T47D (cell line): ENCODE measurements around the gene VPS18.

Experiments
- DNase-seq, 2 experiments: peaks; one replicate each; pipeline versions ENCODE4 v3.0.0 to v3.0.0-alpha.2; 2011 to 2012; ENCODE audit warnings: low read depth in 1 of 2, low spot score in 1 of 2
- JUND ChIP-seq: IDR thresholded peaks from 2 replicates; pipeline ENCODE4 v1.6.1; 2012; ENCODE audit warnings: low read depth
- in situ Hi-C: cut with HindIII; loops from 2 replicates; pipeline ENCODE4 v1.10.0; 2016; ENCODE audit warnings: low sequenced_read_pairs, low pct_unique_long_range_greater_than_20kb

Gene VPS18

GRCh38 chr15:40909662-40910630 lies 15.7 kb downstream of the VPS18 start:
- no peak for DNase-seq
- in situ Hi-C loops: no loop called here
- TF ChIP-seq JUND: no peak

GRCh38 chr15:40911141-40911540 lies 16.9 kb downstream of the VPS18 start:
- in situ Hi-C loops: no loop called here
- TF ChIP-seq JUND: no peak
- DNase-seq: no peak

GRCh38 chr15:40911693-40912092 lies 17.4 kb downstream of the VPS18 start:
- TF ChIP-seq JUND: no peak
- no peak for DNase-seq
- in situ Hi-C loops: no loop called here

- DNase-seq: no peak
- no peak for TF ChIP-seq JUND
- in situ Hi-C loops: no loop called here
Measured at GRCh38 chr15:40912478-40912877, 18.2 kb downstream of the VPS18 start.

GRCh38 chr15:40914013-40914412 lies 19.8 kb downstream of the VPS18 start:
- in situ Hi-C loops: no loop called here
- no peak for DNase-seq
- TF ChIP-seq JUND: no peak

GRCh38 chr15:40914486-40914885 lies 20.2 kb downstream of the VPS18 start:
- no peak for TF ChIP-seq JUND
- DNase-seq: no peak
- in situ Hi-C loops: no loop called here

- in situ Hi-C loops: no loop called here
- no peak for TF ChIP-seq JUND
- no peak for DNase-seq
Measured at GRCh38 chr15:40915116-40915661, 20.9 kb downstream of the VPS18 start.

- in situ Hi-C loops: no loop called here
Measured at GRCh38 chr15:40915679-40916078, 21.4 kb downstream of the VPS18 start.

GRCh38 chr15:40917585-40917984 lies 23.3 kb downstream of the VPS18 start:
- DNase-seq: no peak
- in situ Hi-C loops: no loop called here
- no peak for TF ChIP-seq JUND

More at GRCh38 chr15:40915679-40916078, 21.4 kb downstream of the VPS18 start:
- no peak for TF ChIP-seq JUND
- no peak for DNase-seq

- in situ Hi-C loops: no loop called here
- no peak for DNase-seq
- TF ChIP-seq JUND: no peak
Measured at GRCh38 chr15:40918146-40918798, 24.0 kb downstream of the VPS18 start.

- in situ Hi-C loops: no loop called here
- TF ChIP-seq JUND: no peak
- DNase-seq: no peak
Measured at GRCh38 chr15:40918799-40919392, 24.6 kb downstream of the VPS18 start.

- no peak for DNase-seq
- in situ Hi-C loops: no loop called here
- no peak for TF ChIP-seq JUND
Measured at GRCh38 chr15:40921949-40922607, 27.8 kb downstream of the VPS18 start.
